Gastrocnemius medialis (tissue), 4 donors: ENCODE data around the gene HSPG2. TPM values are rescaled to one million over a fixed set of nuclear protein-coding genes. Genes with fewer than 3 reads are reported as not detected.

Experiments used
- ATAC-seq, 2 donors: fragments of 150-250 bp; one replicate each; pipeline ENCODE4 v1.9.1; 2016
- DNase-seq, 2 donors: peaks; one replicate each; pipeline ENCODE4 v3.0.0-alpha.2; 2019
- H3K27ac ChIP-seq, 4 donors: fragments of 200-600 bp; sonication (generic); 1 replicate in 1 of 4; 2 replicates in 3 of 4; pipeline ENCODE4 v1.5.1; 2016 to 2018; ENCODE audit warnings: mild to moderate bottlenecking in 2 of 4, moderate library complexity in 1 of 4
- H3K27me3 ChIP-seq, 3 donors: fragments of 200-600 bp; sonication (generic) in 2 of 3; 1 replicate in 1 of 3; 2 replicates in 2 of 3; pipeline versions ENCODE4 v1.5.1 to v1.6.0; 2016 to 2019; ENCODE audit warnings: mild to moderate bottlenecking in 1 of 3, moderate library complexity in 1 of 3
- H3K36me3 ChIP-seq, 2 donors: fragments of 200-600 bp; sonication (generic) in 1 of 2; one replicate each; pipeline ENCODE4 v1.5.1; 2017 to 2018
- H3K4me1 ChIP-seq, 2 donors: fragments of 200-600 bp; sonication (generic) in 1 of 2; one replicate each; pipeline ENCODE4 v1.5.1; 2016 to 2017; ENCODE audit warnings: mild to moderate bottlenecking in 2 of 2
- H3K4me3 ChIP-seq, 4 donors: fragments of 200-600 bp; sonication (generic) in 3 of 4; 1 replicate in 1 of 4; 2 replicates in 3 of 4; pipeline ENCODE4 v1.5.1; 2016 to 2019; ENCODE audit warnings: mild to moderate bottlenecking in 2 of 4
- H3K9me3 ChIP-seq, 3 donors: fragments of 200-600 bp; sonication (generic) in 2 of 3; 1 replicate in 1 of 3; 2 replicates in 2 of 3; pipeline ENCODE4 v1.5.1; 2016 to 2019
- POLR2A ChIP-seq, 2 donors: fragments of 450-650 bp; IDR thresholded peaks; one replicate each; pipeline ENCODE4 v1.6.1; 2017; ENCODE audit warnings: antibody characterized with exemption in 2 of 2, mild to moderate bottlenecking in 2 of 2, moderate library complexity in 2 of 2
- in situ Hi-C, 4 donors: fragments of 200-750 bp; cut with MboI; loops; one replicate each; pipeline versions ENCODE4 v1.15.0 to v1.8.0; 2017; ENCODE audit warnings: low sequenced_read_pairs in 4 of 4
- intact Hi-C: fragments of 100-400 bp; cut with DNase I; formaldehyde crosslinking; loops from one replicate; pipeline ENCODE4 v1.15.1; 2023; ENCODE audit warnings: low total_unique reads
- total RNA-seq, 4 donors: library from RNA; depleted of rRNA; stranded (reverse); fragments of >200 nt; gene quantifications; one replicate each; pipeline versions ENCODE4 v1.1.0 to v1.2.3, GENCODE V29; 2016
- TF ChIP-seq, protein P1 (sequence below), 5 experiments: fragments of 450-650 bp in 3 of 5; fragments of 200-600 bp in 2 of 5; sonication (generic) in 2 of 5; IDR thresholded peaks in 4 of 5; conservative IDR thresholded peaks in 1 of 5; 1 replicate in 4 of 5; 2 replicates in 1 of 5; pipeline ENCODE4 v1.5.1; 2016 to 2019; ENCODE audit warnings: antibody characterized with exemption in 5 of 5, mild to moderate bottlenecking in 3 of 5, moderate library complexity in 3 of 5

HSPG2 gene
- total RNA-seq, 4 donors from 2014 or later: 68.9 to 108 (median 83.5) TPM

DNA sequence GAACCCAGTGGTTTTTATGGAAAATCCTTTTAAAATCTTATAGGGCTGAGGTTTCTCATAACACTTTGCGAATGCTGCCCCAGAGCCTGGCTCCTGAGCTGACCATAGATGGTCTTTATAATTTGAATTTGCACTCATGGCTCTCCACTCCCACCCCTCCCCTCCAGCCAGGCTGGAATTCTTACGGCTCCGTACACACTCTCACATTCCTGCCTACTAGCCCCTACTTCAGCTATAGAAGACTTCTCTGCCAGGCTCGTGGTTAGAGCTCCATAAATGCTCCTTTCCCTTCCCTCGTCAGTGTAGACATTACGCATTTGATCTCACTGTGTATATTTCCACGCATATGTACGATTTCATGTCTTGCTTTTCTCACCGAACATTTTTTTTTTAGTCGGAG, 5.4 kb upstream of the HSPG2 start:
- H3K4me3 ChIP-seq: no peak overlapping the region
- intact Hi-C loops (no loop called here), in situ Hi-C loops (no loop called here)
- peaks cover 28 to 59% of the 10 kb centered on the region in 2 donors for H3K4me1 ChIP-seq
- H3K27me3 ChIP-seq: no peaks in the 10 kb centered on the region
- TF ChIP-seq, protein P1, sequence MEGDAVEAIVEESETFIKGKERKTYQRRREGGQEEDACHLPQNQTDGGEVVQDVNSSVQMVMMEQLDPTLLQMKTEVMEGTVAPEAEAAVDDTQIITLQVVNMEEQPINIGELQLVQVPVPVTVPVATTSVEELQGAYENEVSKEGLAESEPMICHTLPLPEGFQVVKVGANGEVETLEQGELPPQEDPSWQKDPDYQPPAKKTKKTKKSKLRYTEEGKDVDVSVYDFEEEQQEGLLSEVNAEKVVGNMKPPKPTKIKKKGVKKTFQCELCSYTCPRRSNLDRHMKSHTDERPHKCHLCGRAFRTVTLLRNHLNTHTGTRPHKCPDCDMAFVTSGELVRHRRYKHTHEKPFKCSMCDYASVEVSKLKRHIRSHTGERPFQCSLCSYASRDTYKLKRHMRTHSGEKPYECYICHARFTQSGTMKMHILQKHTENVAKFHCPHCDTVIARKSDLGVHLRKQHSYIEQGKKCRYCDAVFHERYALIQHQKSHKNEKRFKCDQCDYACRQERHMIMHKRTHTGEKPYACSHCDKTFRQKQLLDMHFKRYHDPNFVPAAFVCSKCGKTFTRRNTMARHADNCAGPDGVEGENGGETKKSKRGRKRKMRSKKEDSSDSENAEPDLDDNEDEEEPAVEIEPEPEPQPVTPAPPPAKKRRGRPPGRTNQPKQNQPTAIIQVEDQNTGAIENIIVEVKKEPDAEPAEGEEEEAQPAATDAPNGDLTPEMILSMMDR (IDR thresholded peaks at IDR 0.05 in 4 of 5, conservative IDR thresholded peaks at IDR 0.05 in 1 of 5): no peak
- no peak for TF ChIP-seq POLR2A (IDR thresholded peaks at IDR 0.05)
- no peak for ATAC-seq
- peak overlapping the region in 2 of 4 donors; percentile 16 to 69 for H3K27ac ChIP-seq
- DNase-seq: no peak
- H3K9me3 ChIP-seq: no peaks in the 10 kb centered on the region
- H3K36me3 ChIP-seq: no peaks in the 10 kb centered on the region

DNA sequence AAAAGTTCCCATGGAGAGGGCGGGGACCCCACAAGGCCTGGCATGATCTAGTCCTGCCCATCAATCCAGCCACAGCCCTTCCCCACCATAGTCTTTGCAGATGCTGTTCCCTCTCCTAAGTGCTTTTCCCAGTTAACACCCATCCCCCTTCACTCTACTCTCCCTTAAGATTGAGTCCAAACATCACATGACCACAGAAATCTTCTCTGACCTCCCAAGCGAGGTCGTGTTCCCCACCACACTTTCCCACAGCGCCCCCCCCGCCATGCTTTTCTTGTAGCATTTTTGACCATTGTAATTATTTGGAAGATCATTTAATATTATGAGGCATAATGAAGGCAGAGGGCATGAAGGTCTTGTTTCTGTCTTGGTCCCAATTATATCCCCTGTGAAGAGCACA, 4.3 kb upstream of the HSPG2 start:
- in situ Hi-C loops (no loop called here), intact Hi-C loops (loop anchor here (2.0 kb wide), 1 partner anchor 73 kb away; no protein-coding TSS in a partner anchor)
- H3K27ac ChIP-seq: peak overlapping the region in 1 of 4 donors; percentile 69
- ATAC-seq (no peak), DNase-seq (no peak)
- H3K27me3 ChIP-seq: no peaks in the 10 kb centered on the region
- no peak for TF ChIP-seq POLR2A (IDR thresholded peaks at IDR 0.05)
- TF ChIP-seq, protein P1 (IDR thresholded peaks at IDR 0.05 in 4 of 5, conservative IDR thresholded peaks at IDR 0.05 in 1 of 5): no peak
- H3K36me3 ChIP-seq: no peaks in the 10 kb centered on the region
- no peak overlapping the region for H3K4me3 ChIP-seq
- no peaks in the 10 kb centered on the region for H3K9me3 ChIP-seq
- peaks cover 28 to 55% of the 10 kb centered on the region in 2 donors for H3K4me1 ChIP-seq

- intact Hi-C loops (loop anchor here (2.0 kb wide), 1 partner anchor 72 kb away; no protein-coding TSS in a partner anchor), in situ Hi-C loops (no loop called here)
- Histone ChIP-seq H3K27me3 (no peaks in the 10 kb centered on the region), H3K27ac (peak overlapping the region; percentile 72 to 83 (median 80)), H3K36me3 (no peaks in the 10 kb centered on the region), H3K4me1 (peaks cover 28 to 62% of the 10 kb centered on the region in 2 donors), H3K4me3 (no peak overlapping the region), H3K9me3 (no peaks in the 10 kb centered on the region)
- DNase-seq: no peak
- TF ChIP-seq, protein P1 (IDR thresholded peaks at IDR 0.05 in 4 of 5, conservative IDR thresholded peaks at IDR 0.05 in 1 of 5): no peak
- TF ChIP-seq POLR2A (IDR thresholded peaks at IDR 0.05): no peak
- no peak for ATAC-seq
Observed at GRCh38 chr1:21940492-21940891, 3.4 kb upstream of the HSPG2 start.

DNA sequence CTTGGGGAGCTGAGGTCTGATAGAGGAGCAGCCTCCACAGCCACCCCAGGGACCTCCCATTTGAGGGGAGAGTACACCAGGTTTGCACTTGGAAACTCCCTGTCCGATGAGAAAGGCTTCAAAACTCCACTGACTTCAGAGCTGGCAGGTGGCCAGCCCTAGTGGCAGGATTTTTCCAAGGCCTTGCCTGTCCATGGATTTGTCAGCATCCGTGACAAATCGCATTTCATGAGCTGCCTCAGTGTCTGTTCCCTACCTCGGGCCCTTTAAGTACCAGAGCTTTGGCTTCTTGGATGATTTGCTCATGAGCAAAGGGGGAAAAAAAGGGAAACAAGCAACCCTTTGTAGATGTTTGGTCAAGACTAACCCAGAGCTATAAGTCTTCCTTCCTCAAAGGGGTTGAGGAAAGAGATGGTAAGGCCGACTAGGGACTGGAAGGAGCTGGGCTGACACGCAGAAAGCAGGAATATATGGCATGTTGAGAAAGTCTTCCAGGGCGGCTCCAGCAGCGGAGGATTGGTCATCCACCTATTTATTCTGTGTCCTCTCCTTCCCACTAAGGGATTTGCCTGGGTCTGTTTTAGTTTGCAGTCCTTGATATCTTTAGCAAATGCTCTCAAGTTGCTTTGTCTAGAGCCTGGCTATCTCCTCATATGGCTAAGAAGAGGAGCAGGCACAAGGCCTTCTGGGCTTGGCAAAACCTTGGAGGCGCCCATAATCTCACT, 2.7 kb upstream of the HSPG2 start:
- Histone ChIP-seq H3K9me3 (no peaks in the 10 kb centered on the region), H3K36me3 (no peaks in the 10 kb centered on the region), H3K27me3 (no peaks in the 10 kb centered on the region), H3K27ac (peak overlapping the region; percentile 72 to 83 (median 80)), H3K4me3 (peak overlapping the region in 1 of 4 donors; percentile 6), H3K4me1 (peaks cover 30 to 66% of the 10 kb centered on the region in 2 donors)
- DNase-seq (peak; percentile 64 to 81), ATAC-seq (peak; percentile 38 to 42)
- intact Hi-C loops: loop anchor here (2.0 kb wide), 1 partner anchor 71 kb away; no protein-coding TSS in a partner anchor
- in situ Hi-C loops: no loop called here
- TF ChIP-seq POLR2A (IDR thresholded peaks at IDR 0.05): no peak
- TF ChIP-seq, protein P1 (IDR thresholded peaks at IDR 0.05 in 4 of 5, conservative IDR thresholded peaks at IDR 0.05 in 1 of 5): peak; percentile 45 to 63 (median 55)
